ENCODE data around the gene OGT. TPM values are rescaled to one million over a fixed set of nuclear protein-coding genes. Genes with fewer than 3 reads are reported as not detected.
"Not testable (repeated sequence)": the region's sequence is repeated elsewhere in the genome, so short reads cannot be mapped to it uniquely, and the experiment has no call there.

OGT gene
- 36.4 and 42.7 TPM in 2 replicates for total RNA-seq (2014; rRNA removed; shearing (Covaris generic))

DNA sequence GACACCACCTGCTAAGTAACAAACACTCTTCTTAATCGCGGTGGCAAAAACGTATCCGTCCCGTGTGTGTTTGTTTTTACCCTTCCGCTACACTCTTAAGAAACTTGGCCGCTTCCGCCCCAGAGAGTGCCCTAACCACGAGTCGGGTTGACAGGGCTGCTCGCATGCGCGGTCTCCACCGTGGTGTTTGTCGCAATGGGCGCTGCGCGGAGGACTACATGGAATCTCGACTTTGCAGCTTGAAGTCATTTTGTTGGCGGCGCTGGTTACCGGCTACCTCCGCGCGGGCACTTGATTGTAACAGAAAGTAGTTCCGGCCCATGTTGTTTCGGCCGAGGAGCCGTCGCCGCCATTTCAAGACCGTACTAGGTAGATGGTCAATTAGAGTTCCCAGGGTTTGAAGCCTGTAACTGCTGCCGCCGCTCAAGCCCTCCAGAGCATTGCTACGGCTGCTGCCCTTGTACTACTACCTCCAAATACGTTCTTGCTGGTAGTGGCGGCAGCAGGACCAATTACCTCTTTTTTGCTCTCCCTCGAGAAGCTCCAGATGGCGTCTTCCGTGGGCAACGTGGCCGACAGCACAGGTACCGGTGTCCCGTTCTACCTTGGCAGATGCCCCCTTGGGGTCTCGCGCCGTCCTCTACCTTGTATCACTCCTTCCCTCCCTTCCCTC is at the start of gene OGT:
Gene OGT (plus strand): TSS at position 352 of the 673 bp plus-strand sequence. CDS start 196 bp downstream, at position 548.
- peak; percentile 95 for DNase-seq (ENCODE audit: low spot score)

- DNase-seq (ENCODE audit: low spot score) = no peak
These were observed 45.1 kb upstream of the OGT start for GRCh38 chrX:71487814-71488213.

- no peak for DNase-seq (ENCODE audit: low spot score)
These were observed 43.4 kb upstream of the OGT start for GRCh38 chrX:71489540-71489939.

GRCh38 chrX:71492231-71493065 is 40.5 kb upstream of the OGT start:
- no peak for DNase-seq (ENCODE audit: low spot score)

GRCh38 chrX:71493111-71493613 is 39.7 kb upstream of the OGT start:
- no peak for DNase-seq (ENCODE audit: low spot score)

- DNase-seq (ENCODE audit: low spot score) = not testable (repeated sequence)
These were observed 36.9 kb upstream of the OGT start for GRCh38 chrX:71495979-71496378.

DNA sequence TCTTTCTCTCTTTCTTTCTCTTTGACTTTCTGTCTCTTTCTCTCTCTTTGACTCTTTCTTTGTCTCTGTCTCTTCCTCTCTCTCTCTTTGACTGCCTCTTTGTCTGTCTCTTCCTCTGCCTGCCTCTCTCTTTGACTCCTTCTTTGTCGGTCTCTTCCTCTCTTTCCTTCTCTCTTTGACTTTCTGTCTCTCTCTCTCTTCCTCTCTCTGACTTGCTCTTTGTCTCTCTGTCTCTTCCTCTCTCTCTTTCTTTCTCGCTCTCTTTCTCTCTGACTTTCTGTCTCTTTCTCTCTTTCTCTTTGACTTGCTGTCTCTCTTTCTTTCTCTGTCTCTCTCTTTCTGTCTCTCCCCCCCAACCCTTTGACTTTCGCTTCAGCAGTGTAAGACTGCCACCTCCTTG is 36.4 kb upstream of the OGT start:
- DNase-seq (ENCODE audit: low spot score) = no peak

DNA sequence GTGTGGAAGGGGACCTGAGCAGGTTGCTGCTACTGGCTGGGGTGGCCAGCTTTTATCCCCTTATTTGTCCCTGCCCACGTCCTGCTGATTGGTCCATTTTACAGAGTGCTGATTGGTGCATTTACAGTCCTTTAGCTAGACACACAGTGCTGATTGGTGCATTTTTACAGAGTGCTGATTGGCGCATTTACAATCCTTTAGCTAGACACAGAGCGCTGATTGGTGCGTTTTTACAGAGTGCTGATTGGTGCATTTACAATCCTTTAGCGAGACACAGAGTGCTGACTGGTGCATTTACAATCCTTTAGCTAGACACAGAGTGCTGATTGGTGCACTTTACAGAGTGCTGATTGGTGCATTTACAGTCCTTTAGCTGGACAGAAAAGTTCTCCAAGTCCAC is 30.8 kb upstream of the OGT start:
- DNase-seq (ENCODE audit: low spot score) = not testable (repeated sequence)

GRCh38 chrX:71504346-71504745 is 28.6 kb upstream of the OGT start:
- DNase-seq (ENCODE audit: low spot score) = no peak

- DNase-seq (ENCODE audit: low spot score) = no peak
These were observed 23.6 kb upstream of the OGT start for GRCh38 chrX:71509289-71509688.

- DNase-seq (ENCODE audit: low spot score) = no peak
These were observed 22.7 kb upstream of the OGT start for GRCh38 chrX:71510161-71510560.

DNA sequence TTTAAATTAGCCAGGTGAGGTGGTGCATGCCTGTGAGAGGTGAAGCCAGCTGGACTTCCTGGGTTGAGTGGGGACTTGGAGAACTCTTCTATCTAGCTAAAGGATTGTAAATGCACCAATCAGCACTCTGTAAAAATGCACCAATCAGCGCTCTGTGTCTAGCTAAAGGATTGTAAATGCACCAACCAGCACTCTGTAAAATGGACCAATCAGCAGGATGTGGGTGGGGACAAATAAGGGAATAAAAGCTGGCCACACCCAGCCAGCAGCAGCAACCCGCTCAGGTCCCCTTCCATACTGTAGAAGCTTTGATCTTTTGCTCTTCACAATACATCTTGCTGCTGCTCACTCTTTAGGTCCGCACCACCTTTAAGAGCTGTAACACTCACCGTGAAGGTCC is 19.2 kb upstream of the OGT start:
- DNase-seq (ENCODE audit: low spot score) = not testable (repeated sequence)

- no peak for DNase-seq (ENCODE audit: low spot score)
These were observed 18.4 kb upstream of the OGT start for GRCh38 chrX:71514367-71515037.

- DNase-seq (ENCODE audit: low spot score) = no peak
These were observed 17.9 kb upstream of the OGT start for GRCh38 chrX:71515038-71515396.

GRCh38 chrX:71525316-71525715 is 7.6 kb upstream of the OGT start:
- DNase-seq (ENCODE audit: low spot score) = no peak

DNA sequence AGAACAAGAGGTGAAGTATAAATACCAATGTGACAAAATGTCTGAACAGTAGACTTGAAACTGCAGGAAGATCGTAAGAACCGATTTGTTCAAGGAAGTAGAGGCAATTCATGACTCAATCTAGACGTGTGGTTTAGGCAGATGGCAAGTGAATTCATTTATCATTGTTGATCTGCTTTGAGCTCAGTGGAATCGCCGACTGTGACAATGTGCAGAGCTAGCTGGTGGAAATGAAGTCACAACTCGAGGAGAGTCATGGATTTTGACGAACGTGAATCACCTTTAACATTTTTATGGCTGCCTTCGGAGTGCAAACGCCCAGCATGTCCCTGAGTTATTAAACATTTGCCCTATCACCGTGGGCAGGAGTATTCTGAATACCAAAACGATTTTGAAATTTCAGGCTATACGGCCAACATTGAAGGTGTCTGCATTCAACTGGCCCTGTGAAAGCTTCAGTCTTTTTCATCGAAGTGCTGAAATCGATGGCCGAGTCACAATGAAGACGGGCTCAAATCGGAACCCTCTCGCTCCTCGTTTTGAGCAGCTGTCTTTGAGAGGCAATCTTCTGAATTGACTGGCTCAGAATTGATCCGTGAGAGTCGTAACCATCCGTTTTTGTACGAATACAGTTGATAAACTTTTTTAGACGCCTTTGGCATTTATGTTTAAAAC is 689 bp upstream of the OGT start:
- no peak for DNase-seq (ENCODE audit: low spot score)

GRCh38 chrX:71533516-71533850 is 579 bp downstream of the OGT start:
- DNase-seq (ENCODE audit: low spot score) = no peak

DNA sequence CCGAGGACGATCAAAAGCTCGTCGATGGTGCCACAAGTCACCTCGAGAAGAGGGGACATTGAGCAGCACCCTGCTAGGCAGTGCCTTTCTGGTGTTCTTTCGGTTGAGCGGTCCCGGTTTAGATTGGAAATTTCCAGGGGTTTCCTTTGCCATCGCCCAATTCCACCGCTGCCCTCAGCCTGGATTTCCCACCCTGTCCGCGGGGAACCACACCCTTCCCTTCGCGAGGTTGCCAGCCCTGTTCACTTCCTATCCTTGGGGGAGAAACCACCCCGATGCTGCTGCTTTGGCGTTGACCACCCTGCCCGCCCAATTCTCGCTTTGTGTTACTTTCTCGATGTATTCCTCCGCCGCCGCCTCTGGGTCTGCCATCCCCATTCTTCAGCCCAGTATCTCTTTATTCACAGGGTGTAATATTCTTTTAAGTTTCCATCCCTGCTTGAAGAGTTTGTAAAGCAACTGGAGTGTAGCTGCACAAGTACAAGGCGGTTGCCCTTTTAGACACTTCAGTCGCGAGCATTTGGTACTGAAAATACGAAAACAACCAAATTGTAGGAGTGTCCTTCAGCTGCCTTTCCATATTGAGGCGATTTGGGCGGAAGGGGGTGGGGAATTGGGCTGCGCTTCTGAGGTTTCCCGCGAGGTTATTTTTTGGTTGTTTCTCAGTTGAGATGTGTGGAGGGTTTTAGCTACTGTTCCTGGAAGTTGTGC is 1.1 kb downstream of the OGT start:
- DNase-seq (ENCODE audit: low spot score) = peak; percentile 19

DNA sequence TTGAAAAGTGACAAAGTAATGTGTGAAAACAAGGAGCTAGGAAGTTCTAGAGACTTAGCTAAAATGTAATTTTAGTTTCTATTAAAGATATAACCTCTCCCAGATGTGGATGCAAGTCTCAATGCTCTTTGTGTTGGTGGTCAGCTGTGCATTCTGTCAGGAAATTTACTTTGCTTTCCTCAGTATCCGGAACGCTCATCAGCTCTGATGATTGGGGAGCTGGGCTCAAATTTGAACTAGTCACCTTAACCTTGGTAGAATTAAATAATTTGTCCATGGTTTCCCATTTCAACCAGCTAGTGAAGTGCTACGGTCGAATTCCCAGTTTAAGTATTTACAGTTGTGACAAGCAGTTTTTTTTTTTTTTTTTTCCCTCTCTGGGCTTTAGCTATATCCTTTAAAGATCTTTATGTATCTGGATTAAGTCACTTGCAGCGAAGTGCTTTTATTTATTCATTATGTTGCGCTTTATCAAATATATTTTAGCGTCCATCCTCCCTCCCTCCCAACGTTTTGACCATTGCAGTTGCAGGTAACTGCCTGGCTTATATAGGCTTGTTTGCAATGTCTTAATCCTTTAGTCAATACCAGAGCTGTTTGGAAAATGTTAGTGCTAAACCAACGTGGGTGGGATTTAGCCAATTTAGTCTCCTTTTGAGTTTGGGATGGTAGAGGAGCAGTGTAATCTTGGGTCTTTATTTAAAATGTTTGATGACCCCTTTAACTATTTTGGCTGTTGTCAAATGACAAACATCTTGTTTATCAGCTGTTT is 2.1 kb downstream of the OGT start:
- DNase-seq (ENCODE audit: low spot score) = no peak

GRCh38 chrX:71536285-71536684 is 3.4 kb downstream of the OGT start:
- DNase-seq (ENCODE audit: low spot score) = no peak

DNA sequence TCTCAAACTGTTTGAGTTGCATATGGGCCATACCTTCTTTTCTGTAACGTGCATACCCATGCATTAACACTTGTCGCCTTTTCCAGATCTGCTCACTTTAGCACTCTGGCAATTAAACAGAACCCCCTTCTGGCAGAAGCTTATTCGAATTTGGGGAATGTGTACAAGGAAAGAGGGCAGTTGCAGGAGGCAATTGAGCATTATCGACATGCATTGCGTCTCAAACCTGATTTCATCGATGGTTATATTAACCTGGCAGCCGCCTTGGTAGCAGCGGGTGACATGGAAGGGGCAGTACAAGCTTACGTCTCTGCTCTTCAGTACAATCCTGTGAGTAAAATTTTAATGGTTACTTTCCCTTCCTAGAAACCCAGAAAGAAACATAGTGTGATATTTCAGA is 4.8 kb downstream of the OGT start:
- DNase-seq (ENCODE audit: low spot score) = no peak
